Gastrocnemius medialis (tissue), 4 donors: ENCODE results near the gene RNF187. TPM values are rescaled to one million over a fixed set of nuclear protein-coding genes. Genes with fewer than 3 reads are reported as not detected.
"Not testable (repeated sequence)": the region's sequence is repeated elsewhere in the genome, so short reads cannot be mapped to it uniquely, and the experiment has no call there.

Experiments
- ATAC-seq, 2 donors: fragments of 150-250 bp; one replicate each; pipeline ENCODE4 v1.9.1; 2016
- DNase-seq, 2 donors: peaks; one replicate each; pipeline ENCODE4 v3.0.0-alpha.2; 2019
- H3K27ac ChIP-seq, 4 donors: fragments of 200-600 bp; sonication (generic); 1 replicate in 1 of 4; 2 replicates in 3 of 4; pipeline ENCODE4 v1.5.1; 2016 to 2018; ENCODE audit warnings: mild to moderate bottlenecking in 2 of 4, moderate library complexity in 1 of 4
- H3K27me3 ChIP-seq, 3 donors: fragments of 200-600 bp; sonication (generic) in 2 of 3; 1 replicate in 1 of 3; 2 replicates in 2 of 3; pipeline versions ENCODE4 v1.5.1 to v1.6.0; 2016 to 2019; ENCODE audit warnings: mild to moderate bottlenecking in 1 of 3, moderate library complexity in 1 of 3
- H3K36me3 ChIP-seq, 2 donors: fragments of 200-600 bp; sonication (generic) in 1 of 2; one replicate each; pipeline ENCODE4 v1.5.1; 2017 to 2018
- H3K4me1 ChIP-seq, 2 donors: fragments of 200-600 bp; sonication (generic) in 1 of 2; one replicate each; pipeline ENCODE4 v1.5.1; 2016 to 2017; ENCODE audit warnings: mild to moderate bottlenecking in 2 of 2
- H3K4me3 ChIP-seq, 4 donors: fragments of 200-600 bp; sonication (generic) in 3 of 4; 1 replicate in 1 of 4; 2 replicates in 3 of 4; pipeline ENCODE4 v1.5.1; 2016 to 2019; ENCODE audit warnings: mild to moderate bottlenecking in 2 of 4
- H3K9me3 ChIP-seq, 3 donors: fragments of 200-600 bp; sonication (generic) in 2 of 3; 1 replicate in 1 of 3; 2 replicates in 2 of 3; pipeline ENCODE4 v1.5.1; 2016 to 2019
- CTCF ChIP-seq, 5 experiments: fragments of 450-650 bp in 3 of 5; fragments of 200-600 bp in 2 of 5; sonication (generic) in 2 of 5; IDR thresholded peaks in 4 of 5; conservative IDR thresholded peaks in 1 of 5; 1 replicate in 4 of 5; 2 replicates in 1 of 5; pipeline ENCODE4 v1.5.1; 2016 to 2019; ENCODE audit warnings: antibody characterized with exemption in 5 of 5, mild to moderate bottlenecking in 3 of 5, moderate library complexity in 3 of 5
- POLR2A ChIP-seq, 2 donors: fragments of 450-650 bp; IDR thresholded peaks; one replicate each; pipeline ENCODE4 v1.6.1; 2017; ENCODE audit warnings: antibody characterized with exemption in 2 of 2, mild to moderate bottlenecking in 2 of 2, moderate library complexity in 2 of 2
- in situ Hi-C, 4 donors: fragments of 200-750 bp; cut with MboI; loops; one replicate each; pipeline versions ENCODE4 v1.15.0 to v1.8.0; 2017; ENCODE audit warnings: low sequenced_read_pairs in 4 of 4
- intact Hi-C: fragments of 100-400 bp; cut with DNase I; formaldehyde crosslinking; loops from one replicate; pipeline ENCODE4 v1.15.1; 2023; ENCODE audit warnings: low total_unique reads
- total RNA-seq, 4 donors: library from RNA; depleted of rRNA; stranded (reverse); fragments of >200 nt; gene quantifications; one replicate each; pipeline versions ENCODE4 v1.1.0 to v1.2.3, GENCODE V29; 2016

RNF187 gene
- total RNA-seq, 4 donors from 2014 or later = 33.5 to 99.8 (median 62.5) TPM

- TF ChIP-seq POLR2A (IDR thresholded peaks at IDR 0.05) = no peak
- TF ChIP-seq CTCF (IDR thresholded peaks at IDR 0.05 in 4 of 5, conservative IDR thresholded peaks at IDR 0.05 in 1 of 5) = no peak
- no peaks in the 10 kb centered on the region for H3K36me3 ChIP-seq
- ATAC-seq (no peak), DNase-seq (no peak)
- no peak overlapping the region for H3K27ac ChIP-seq
- peaks cover 0 to 5% of the 10 kb centered on the region in 2 donors for H3K4me1 ChIP-seq
- H3K9me3 ChIP-seq = no peaks in the 10 kb centered on the region
- in situ Hi-C loops = no loop called here
- H3K27me3 ChIP-seq = peaks cover 0 to 6% (median 0%) of the 10 kb centered on the region in 3 donors
- H3K4me3 ChIP-seq = no peak overlapping the region
- intact Hi-C loops = no loop called here
Measured at GRCh38 chr1:228502522-228502921, 15.3 kb downstream of the RNF187 start.

- H3K9me3 ChIP-seq, in situ Hi-C loops, ATAC-seq, H3K27ac ChIP-seq, H3K36me3 ChIP-seq, H3K4me1 ChIP-seq, intact Hi-C loops, H3K27me3 ChIP-seq, DNase-seq, H3K4me3 ChIP-seq: not testable (repeated sequence)
Measured at GRCh38 chr1:228505944-228506343, 18.8 kb downstream of the RNF187 start.

- TF ChIP-seq CTCF (IDR thresholded peaks at IDR 0.05 in 4 of 5, conservative IDR thresholded peaks at IDR 0.05 in 1 of 5) = no peak
- TF ChIP-seq POLR2A (IDR thresholded peaks at IDR 0.05) = no peak
- no peaks in the 10 kb centered on the region for H3K4me1 ChIP-seq
- H3K9me3 ChIP-seq = no peaks in the 10 kb centered on the region
- H3K4me3 ChIP-seq = no peak overlapping the region
- peaks cover 0 to 9% (median 6%) of the 10 kb centered on the region in 3 donors for H3K27me3 ChIP-seq
- in situ Hi-C loops (no loop called here), intact Hi-C loops (no loop called here)
- no peak for DNase-seq
- H3K36me3 ChIP-seq = no peaks in the 10 kb centered on the region
- no peak for ATAC-seq
- no peak overlapping the region for H3K27ac ChIP-seq
Measured at GRCh38 chr1:228507961-228508652, 20.9 kb downstream of the RNF187 start.

GRCh38 chr1:228508840-228509415 lies 21.7 kb downstream of the RNF187 start:
- intact Hi-C loops (no loop called here), in situ Hi-C loops (no loop called here)
- ATAC-seq (no peak), DNase-seq (no peak)
- H3K36me3 ChIP-seq = no peaks in the 10 kb centered on the region
- no peak overlapping the region for H3K4me3 ChIP-seq
- H3K27me3 ChIP-seq = peaks cover 0 to 9% (median 6%) of the 10 kb centered on the region in 3 donors
- H3K27ac ChIP-seq = no peak overlapping the region
- H3K4me1 ChIP-seq = no peaks in the 10 kb centered on the region
- no peak for TF ChIP-seq CTCF (IDR thresholded peaks at IDR 0.05 in 4 of 5, conservative IDR thresholded peaks at IDR 0.05 in 1 of 5)
- TF ChIP-seq POLR2A (IDR thresholded peaks at IDR 0.05) = no peak
- H3K9me3 ChIP-seq = no peaks in the 10 kb centered on the region

GRCh38 chr1:228510101-228510802 lies 23.1 kb downstream of the RNF187 start:
- DNase-seq (no peak), ATAC-seq (no peak)
- in situ Hi-C loops (no loop called here), intact Hi-C loops (no loop called here)
- no peaks in the 10 kb centered on the region for H3K36me3 ChIP-seq
- H3K9me3 ChIP-seq = no peaks in the 10 kb centered on the region
- TF ChIP-seq POLR2A (IDR thresholded peaks at IDR 0.05) (no peak), CTCF (IDR thresholded peaks at IDR 0.05 in 4 of 5, conservative IDR thresholded peaks at IDR 0.05 in 1 of 5) (no peak)
- no peak overlapping the region for H3K27ac ChIP-seq
- peaks cover 0 to 12% (median 0%) of the 10 kb centered on the region in 3 donors for H3K27me3 ChIP-seq
- H3K4me1 ChIP-seq = no peaks in the 10 kb centered on the region
- H3K4me3 ChIP-seq = no peak overlapping the region
